ENCODE results near the gene DNAH9.

DNA sequence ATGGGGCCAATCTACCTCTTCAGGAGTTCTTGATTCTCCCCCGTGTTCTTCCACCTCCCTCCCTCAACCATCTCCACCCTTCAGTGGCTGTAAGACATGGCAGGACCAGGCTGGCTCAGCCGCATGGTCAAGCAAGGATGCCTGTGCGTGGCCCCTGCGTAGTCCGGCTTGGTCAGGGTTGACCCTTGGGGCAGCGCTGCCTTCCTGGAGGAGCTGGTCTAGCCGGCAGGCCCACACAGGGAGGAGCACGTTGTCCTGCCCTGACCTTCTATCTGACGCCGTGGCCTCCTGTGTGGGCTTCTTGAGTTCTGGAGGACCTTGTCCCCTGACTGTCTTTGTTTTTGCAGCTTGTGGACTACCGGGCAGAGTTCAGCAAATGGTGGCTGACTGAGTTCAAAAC is 169.8 kb downstream of the DNAH9 start:
- no peak for TF ChIP-seq POLR2A (IDR thresholded peaks at IDR 0.05; ENCODE audit: low read depth, low read length)
- no peak for TF ChIP-seq SPI1 (IDR thresholded peaks at IDR 0.05; ENCODE audit: low read depth, low read length)
- TF ChIP-seq POLR2AphosphoS5 (IDR thresholded peaks at IDR 0.05; ENCODE audit: low read depth, low read length) = no peak
- no peak for TF ChIP-seq TAF1 (IDR thresholded peaks at IDR 0.05; ENCODE audit: low read depth, low read length)
- TF ChIP-seq PAX5 (IDR thresholded peaks at IDR 0.05; ENCODE audit: insufficient read depth, low read length, severe bottlenecking) = no peak

All from GM12891 (cell line).